Bronchial epithelial cell (primary cell): Measurements from ENCODE around the gene TPBGL. TPM values are rescaled to one million over a fixed set of nuclear protein-coding genes. Genes with fewer than 3 reads are reported as not detected.
A peak's percentile ranks its signal among the peaks of the same experiment; 100 is the strongest.

Experiments used
- DNase-seq: peaks from one replicate; pipeline ENCODE4 v3.0.0-alpha.2; 2010; ENCODE audit warnings: low read depth
- FAIRE-seq: peaks from 2 replicates; lab custom pipeline; 2011; peaks lifted over from hg19 to GRCh38; lab: Jason Lieb, UNC
- H3K27me3 ChIP-seq: 2 replicates; pipeline ENCODE4 v1.5.1; 2011; ENCODE audit warnings: low read length; ENCODE audit not compliant: control insufficient read depth, insufficient read depth
- H3K36me3 ChIP-seq: 2 replicates; pipeline ENCODE4 v1.5.1; 2011; ENCODE audit warnings: low read length; ENCODE audit not compliant: control insufficient read depth, insufficient read depth
- H3K4me3 ChIP-seq: 2 replicates; pipeline ENCODE4 v1.5.1; 2011; ENCODE audit warnings: mild to moderate bottlenecking, low read depth, low read length, control low read depth
- total RNA-seq: library from RNA; depleted of rRNA; stranded (reverse); fragments of >200 nt; gene quantifications from 2 replicates; pipeline ENCODE4 v1.2.1, GENCODE V29; 2014
- TF ChIP-seq, protein P1 (sequence below): IDR thresholded peaks from 2 replicates; pipeline ENCODE4 v1.5.1; 2011; ENCODE audit warnings: mild to moderate bottlenecking, moderate library complexity, low read length, control low read depth, inconsistent platforms; ENCODE audit not compliant: insufficient read depth, severe bottlenecking

The TPBGL gene, protein sequence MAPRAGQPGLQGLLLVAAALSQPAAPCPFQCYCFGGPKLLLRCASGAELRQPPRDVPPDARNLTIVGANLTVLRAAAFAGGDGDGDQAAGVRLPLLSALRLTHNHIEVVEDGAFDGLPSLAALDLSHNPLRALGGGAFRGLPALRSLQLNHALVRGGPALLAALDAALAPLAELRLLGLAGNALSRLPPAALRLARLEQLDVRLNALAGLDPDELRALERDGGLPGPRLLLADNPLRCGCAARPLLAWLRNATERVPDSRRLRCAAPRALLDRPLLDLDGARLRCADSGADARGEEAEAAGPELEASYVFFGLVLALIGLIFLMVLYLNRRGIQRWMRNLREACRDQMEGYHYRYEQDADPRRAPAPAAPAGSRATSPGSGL
- total RNA-seq = not detected in 2 replicates

DNA sequence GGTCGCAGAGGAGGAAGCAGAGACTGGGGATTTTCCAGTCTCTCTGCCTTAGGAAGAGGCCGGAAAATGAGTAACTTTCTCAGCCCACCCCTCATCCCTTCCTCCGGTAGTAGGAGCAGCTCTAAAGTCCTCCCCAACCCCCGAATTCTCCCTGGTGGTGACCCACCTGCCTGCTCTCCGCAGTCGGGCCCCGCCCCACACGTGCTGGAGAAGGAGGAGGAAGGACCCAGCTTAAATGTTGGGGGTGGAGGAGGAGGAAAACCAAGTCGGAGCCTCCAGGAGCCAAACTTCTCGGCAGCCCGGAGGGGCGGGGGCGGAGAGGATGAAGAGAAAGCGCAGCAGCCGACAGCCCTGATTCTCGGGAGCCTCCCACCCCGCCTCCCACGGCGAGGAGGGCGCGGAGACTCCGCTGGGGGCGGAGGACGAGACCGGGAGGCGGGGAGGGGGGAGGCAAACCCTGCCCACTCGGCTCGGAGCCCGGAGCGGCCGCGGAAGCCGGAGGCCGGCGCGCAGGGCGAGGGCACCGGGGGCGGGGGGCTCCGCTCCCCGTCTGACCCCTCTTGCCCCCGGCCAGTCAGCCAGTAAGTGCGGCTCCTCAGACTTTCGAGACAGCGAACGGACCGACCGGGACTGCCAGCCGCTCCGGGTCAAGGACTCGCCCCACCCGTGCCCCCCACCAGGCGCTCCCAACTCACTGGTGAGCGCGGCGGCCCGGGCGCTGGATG lies at the start of gene TPBGL:
TPBGL (plus strand) TSS at position 464 of the 725 bp plus-strand sequence. CDS start 276 bp downstream, outside the sequence.
- Histone ChIP-seq H3K36me3 (no peaks in the 10 kb centered on the region), H3K27me3 (peaks cover 25% of the 10 kb centered on the region), H3K4me3 (peak within 1 kb of the TSS; percentile 22)
- TF ChIP-seq, protein P1, sequence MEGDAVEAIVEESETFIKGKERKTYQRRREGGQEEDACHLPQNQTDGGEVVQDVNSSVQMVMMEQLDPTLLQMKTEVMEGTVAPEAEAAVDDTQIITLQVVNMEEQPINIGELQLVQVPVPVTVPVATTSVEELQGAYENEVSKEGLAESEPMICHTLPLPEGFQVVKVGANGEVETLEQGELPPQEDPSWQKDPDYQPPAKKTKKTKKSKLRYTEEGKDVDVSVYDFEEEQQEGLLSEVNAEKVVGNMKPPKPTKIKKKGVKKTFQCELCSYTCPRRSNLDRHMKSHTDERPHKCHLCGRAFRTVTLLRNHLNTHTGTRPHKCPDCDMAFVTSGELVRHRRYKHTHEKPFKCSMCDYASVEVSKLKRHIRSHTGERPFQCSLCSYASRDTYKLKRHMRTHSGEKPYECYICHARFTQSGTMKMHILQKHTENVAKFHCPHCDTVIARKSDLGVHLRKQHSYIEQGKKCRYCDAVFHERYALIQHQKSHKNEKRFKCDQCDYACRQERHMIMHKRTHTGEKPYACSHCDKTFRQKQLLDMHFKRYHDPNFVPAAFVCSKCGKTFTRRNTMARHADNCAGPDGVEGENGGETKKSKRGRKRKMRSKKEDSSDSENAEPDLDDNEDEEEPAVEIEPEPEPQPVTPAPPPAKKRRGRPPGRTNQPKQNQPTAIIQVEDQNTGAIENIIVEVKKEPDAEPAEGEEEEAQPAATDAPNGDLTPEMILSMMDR = no peak
- DNase-seq (no peak), FAIRE-seq (no peak)

DNA sequence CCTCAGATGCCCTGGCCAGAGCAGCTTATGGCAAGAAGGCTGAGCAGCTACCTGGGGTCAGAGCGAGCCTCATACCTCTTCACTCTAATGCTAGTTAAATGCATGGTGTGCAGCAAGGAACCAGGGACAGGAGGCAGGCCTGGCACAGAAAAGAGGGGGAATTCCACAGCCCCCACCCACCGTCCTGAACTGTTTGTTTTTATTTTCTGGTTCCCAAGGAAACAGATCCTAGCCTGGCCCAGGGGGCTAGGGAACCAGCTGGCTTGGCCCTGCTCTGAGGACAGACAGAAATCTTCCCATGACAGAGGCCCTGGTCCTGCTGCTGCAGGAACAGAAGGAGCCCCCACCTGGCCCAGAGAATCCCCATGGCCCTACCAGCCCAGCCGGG lies 49.2 kb upstream of the TPBGL start:
- Histone ChIP-seq H3K36me3 (no peaks in the 10 kb centered on the region), H3K27me3 (no peaks in the 10 kb centered on the region), H3K4me3 (no peak overlapping the region)
- DNase-seq (no peak), FAIRE-seq (no peak)
- TF ChIP-seq, protein P1 = no peak

DNA sequence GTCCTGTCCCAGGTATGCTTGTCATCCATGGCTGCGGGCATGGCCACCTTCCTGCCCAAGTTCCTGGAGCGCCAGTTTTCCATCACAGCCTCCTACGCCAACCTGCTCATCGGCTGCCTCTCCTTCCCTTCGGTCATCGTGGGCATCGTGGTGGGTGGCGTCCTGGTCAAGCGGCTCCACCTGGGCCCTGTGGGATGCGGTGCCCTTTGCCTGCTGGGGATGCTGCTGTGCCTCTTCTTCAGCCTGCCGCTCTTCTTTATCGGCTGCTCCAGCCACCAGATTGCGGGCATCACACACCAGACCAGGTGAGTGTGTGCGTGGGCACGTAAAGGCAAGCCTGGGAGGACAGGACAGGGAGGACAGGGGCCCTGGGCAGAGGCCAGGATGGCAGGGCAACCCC lies 47.3 kb upstream of the TPBGL start:
- Histone ChIP-seq H3K4me3 (no peak overlapping the region), H3K27me3 (no peaks in the 10 kb centered on the region), H3K36me3 (no peaks in the 10 kb centered on the region)
- FAIRE-seq = no peak
- DNase-seq = no peak
- TF ChIP-seq, protein P1 = no peak

DNA sequence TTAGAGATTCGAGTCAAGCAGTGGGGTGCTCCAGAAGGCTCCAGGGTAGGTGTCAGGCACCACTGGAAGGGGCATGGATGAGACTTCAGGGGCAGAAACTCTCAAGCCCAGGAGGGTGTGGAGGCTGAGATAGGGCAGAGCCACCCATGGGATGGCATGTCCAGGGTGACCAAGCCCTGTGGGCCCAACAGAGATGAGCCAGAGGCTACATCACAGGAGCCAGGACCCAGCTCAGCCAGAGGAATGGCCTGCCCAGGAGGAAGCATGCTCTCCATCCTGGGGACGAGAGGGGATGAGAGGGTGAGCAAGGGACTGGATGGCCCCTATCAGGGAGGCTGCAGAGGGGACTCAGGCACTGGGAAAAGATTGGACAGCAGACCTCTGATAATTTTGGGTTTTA lies 46.9 kb upstream of the TPBGL start:
- Histone ChIP-seq H3K36me3 (no peaks in the 10 kb centered on the region), H3K4me3 (no peak overlapping the region), H3K27me3 (no peaks in the 10 kb centered on the region)
- FAIRE-seq (no peak), DNase-seq (no peak)
- TF ChIP-seq, protein P1 = no peak

DNA sequence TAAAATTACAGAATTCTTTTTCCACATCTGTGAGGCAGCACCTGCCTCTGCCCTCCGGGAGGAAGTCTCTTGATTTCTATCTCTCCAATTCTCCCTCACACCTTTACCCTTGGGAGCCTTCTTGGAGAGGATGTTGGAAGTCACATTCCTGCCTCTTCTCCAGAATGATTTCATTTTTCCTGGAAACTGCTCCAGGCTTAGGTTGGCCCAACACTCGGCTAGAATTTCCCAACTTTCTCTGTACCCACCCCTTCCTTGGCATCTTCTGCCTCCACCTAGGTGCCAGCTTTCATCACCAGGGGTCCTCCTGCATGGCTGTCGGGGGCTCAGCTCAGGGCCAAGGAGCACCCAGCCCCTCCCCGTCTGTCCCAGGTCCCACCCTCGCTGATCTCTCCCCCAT lies 46.4 kb upstream of the TPBGL start:
- H3K27me3 ChIP-seq = no peaks in the 10 kb centered on the region

More for the DNA sequence above, 46.4 kb upstream of the TPBGL start:
- TF ChIP-seq, protein P1 = no peak
- no peak overlapping the region for H3K4me3 ChIP-seq
- no peak for DNase-seq
- no peak for FAIRE-seq
- H3K36me3 ChIP-seq = no peaks in the 10 kb centered on the region
